PC-9 (cell line): ENCODE data around the gene NAT8.
"Not testable (repeated sequence)": the region's sequence is repeated elsewhere in the genome, so short reads cannot be mapped to it uniquely, and the experiment has no call there.

Experiments
- EZH2 ChIP-seq: fragments of 200-600 bp; sonication (generic); IDR thresholded peaks from 2 replicates; pipeline ENCODE4 v1.8.0; 2017; ENCODE audit warnings: antibody characterized with exemption, low read depth
- TF ChIP-seq, protein P1 (sequence below): fragments of 200-600 bp; sonication (generic); conservative IDR thresholded peaks from 2 replicates; pipeline ENCODE4 v1.6.1; 2017; ENCODE audit warnings: mixed run types, antibody characterized with exemption, mild to moderate bottlenecking, moderate library complexity

DNA sequence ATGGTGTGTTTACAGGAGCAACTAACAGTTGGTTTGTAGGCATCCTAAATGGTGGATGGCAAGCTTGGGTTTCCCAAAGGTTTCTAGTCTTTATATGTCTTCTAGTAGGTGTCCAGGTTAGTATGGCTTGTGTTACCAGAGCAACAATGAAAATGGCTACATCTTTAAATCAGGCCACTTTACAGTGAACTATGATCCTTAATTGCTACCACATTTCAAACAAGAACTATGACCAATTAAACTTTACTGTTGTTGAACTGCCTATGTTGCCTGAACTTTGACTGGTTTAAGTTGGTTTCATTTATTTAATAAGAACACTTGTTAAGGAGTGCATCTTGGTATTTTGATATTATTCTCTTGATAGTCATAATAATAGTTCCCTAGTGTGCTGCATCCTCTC is 5.2 kb downstream of the NAT8 start:
- TF ChIP-seq, protein P1, sequence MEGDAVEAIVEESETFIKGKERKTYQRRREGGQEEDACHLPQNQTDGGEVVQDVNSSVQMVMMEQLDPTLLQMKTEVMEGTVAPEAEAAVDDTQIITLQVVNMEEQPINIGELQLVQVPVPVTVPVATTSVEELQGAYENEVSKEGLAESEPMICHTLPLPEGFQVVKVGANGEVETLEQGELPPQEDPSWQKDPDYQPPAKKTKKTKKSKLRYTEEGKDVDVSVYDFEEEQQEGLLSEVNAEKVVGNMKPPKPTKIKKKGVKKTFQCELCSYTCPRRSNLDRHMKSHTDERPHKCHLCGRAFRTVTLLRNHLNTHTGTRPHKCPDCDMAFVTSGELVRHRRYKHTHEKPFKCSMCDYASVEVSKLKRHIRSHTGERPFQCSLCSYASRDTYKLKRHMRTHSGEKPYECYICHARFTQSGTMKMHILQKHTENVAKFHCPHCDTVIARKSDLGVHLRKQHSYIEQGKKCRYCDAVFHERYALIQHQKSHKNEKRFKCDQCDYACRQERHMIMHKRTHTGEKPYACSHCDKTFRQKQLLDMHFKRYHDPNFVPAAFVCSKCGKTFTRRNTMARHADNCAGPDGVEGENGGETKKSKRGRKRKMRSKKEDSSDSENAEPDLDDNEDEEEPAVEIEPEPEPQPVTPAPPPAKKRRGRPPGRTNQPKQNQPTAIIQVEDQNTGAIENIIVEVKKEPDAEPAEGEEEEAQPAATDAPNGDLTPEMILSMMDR = not testable (repeated sequence)
- TF ChIP-seq EZH2 = not testable (repeated sequence)
